Thymus (tissue), 11 donors: ENCODE measurements around the gene PER2. TPM values are rescaled to one million over a fixed set of nuclear protein-coding genes. Genes with fewer than 3 reads are reported as not detected.

ENCODE experiments used
- DNase-seq, 9 donors: peaks; one replicate each; pipeline ENCODE4 v3.0.0-alpha.2; 2013; ENCODE audit warnings: low spot score in 9 of 9, low read depth in 6 of 9, missing footprints in 1 of 9
- H3K27ac ChIP-seq, 2 donors: one replicate each; pipeline ENCODE4 v1.5.1; 2013; ENCODE audit warnings: control low read depth in 1 of 2, low read depth in 1 of 2, low read length in 1 of 2, mild to moderate bottlenecking in 1 of 2, moderate library complexity in 1 of 2
- H3K27me3 ChIP-seq, 2 donors: one replicate each; pipeline ENCODE4 v1.5.1; 2013; ENCODE audit warnings: low read length in 1 of 2; ENCODE audit not compliant: control insufficient read depth in 2 of 2, insufficient read depth in 1 of 2
- H3K36me3 ChIP-seq, 2 donors: one replicate each; pipeline ENCODE4 v1.5.1; 2013; ENCODE audit warnings: low read length in 1 of 2, mild to moderate bottlenecking in 1 of 2, moderate library complexity in 1 of 2; ENCODE audit not compliant: control insufficient read depth in 2 of 2, insufficient read depth in 2 of 2
- H3K4me1 ChIP-seq, 2 donors: one replicate each; pipeline ENCODE4 v1.5.1; 2013; ENCODE audit warnings: low read length in 2 of 2; ENCODE audit not compliant: control insufficient read depth in 2 of 2, insufficient read depth in 2 of 2
- H3K4me3 ChIP-seq, 2 donors: one replicate each; pipeline ENCODE4 v1.5.1; 2013; ENCODE audit warnings: low read length in 2 of 2, control low read depth in 1 of 2, mild to moderate bottlenecking in 1 of 2
- H3K9me3 ChIP-seq, 2 donors: one replicate each; pipeline ENCODE4 v1.5.1; 2013; ENCODE audit warnings: low read length in 1 of 2, mild to moderate bottlenecking in 1 of 2; ENCODE audit not compliant: control insufficient read depth in 2 of 2, insufficient read depth in 1 of 2
- WGBS: extraction: QIAGEN DNeasy Blood & Tissue Kit; methylation state at CpG from one replicate; pipeline ENCODE4 v1.1.7; 2013; 5-methylcytosine and 5-hydroxymethylcytosine counted together
- polyA plus RNA-seq: library from polyadenylated mRNA; stranded (reverse); fragments of 200-250 nt; gene quantifications from one replicate; pipeline ENCODE4 v1.2.3, GENCODE V29; 2013
- total RNA-seq: library from RNA; stranded (reverse); fragments of 120-200 nt; gene quantifications from one replicate; pipeline ENCODE4 v1.2.4, GENCODE V29; 2013
- donor health status: healthy.

PER2 gene
- total and polyA plus RNA-seq, 2 donors, result 3.0 to 5.6 TPM

GRCh38 chr2:238267341-238267710 is 21.1 kb downstream of the PER2 start:
- DNase-seq, result no peak
- 100% methylated on average over 1 of the region's 1 CpG for whole genome bisulfite sequencing
- peaks cover 31 to 35% of the 10 kb centered on the region in 2 donors for H3K36me3 ChIP-seq
- no peak overlapping the region for H3K27ac ChIP-seq
- no peaks in the 10 kb centered on the region for H3K27me3 ChIP-seq
- peaks cover 0 to 6% of the 10 kb centered on the region in 2 donors for H3K4me1 ChIP-seq
- H3K9me3 ChIP-seq, result no peaks in the 10 kb centered on the region
- H3K4me3 ChIP-seq, result no peak overlapping the region

GRCh38 chr2:238265605-238266004 is 22.8 kb downstream of the PER2 start:
- no peak overlapping the region for H3K4me3 ChIP-seq
- H3K4me1 ChIP-seq, result peaks cover 0 to 6% of the 10 kb centered on the region in 2 donors
- DNase-seq, result no peak
- WGBS, result 96% methylated on average over 11 of the region's 11 CpGs
- no peaks in the 10 kb centered on the region for H3K9me3 ChIP-seq
- peaks cover 27 to 34% of the 10 kb centered on the region in 2 donors for H3K36me3 ChIP-seq
- H3K27ac ChIP-seq, result no peak overlapping the region
- no peaks in the 10 kb centered on the region for H3K27me3 ChIP-seq

GRCh38 chr2:238264072-238264460 is 24.3 kb downstream of the PER2 start:
- H3K36me3 ChIP-seq, result peaks cover 32 to 39% of the 10 kb centered on the region in 2 donors
- 96% methylated on average over 4 of the region's 4 CpGs for WGBS

GRCh38 chr2:238263204-238264071 is 25.0 kb downstream of the PER2 start:
- H3K4me3 ChIP-seq, result no peak overlapping the region
- H3K9me3 ChIP-seq, result no peaks in the 10 kb centered on the region
- H3K27me3 ChIP-seq, result no peaks in the 10 kb centered on the region
- DNase-seq, result peak; percentile 45 to 80 (median 61)
- WGBS, result 50% methylated on average over 13 of the region's 13 CpGs
- peaks cover 0 to 6% of the 10 kb centered on the region in 2 donors for H3K4me1 ChIP-seq
- peaks cover 31 to 36% of the 10 kb centered on the region in 2 donors for H3K36me3 ChIP-seq
- H3K27ac ChIP-seq, result no peak overlapping the region

More at GRCh38 chr2:238264072-238264460, 24.3 kb downstream of the PER2 start:
- Histone ChIP-seq H3K27me3 (no peaks in the 10 kb centered on the region), H3K4me1 (peaks cover 0 to 6% of the 10 kb centered on the region in 2 donors), H3K27ac (no peak overlapping the region), H3K9me3 (no peaks in the 10 kb centered on the region), H3K4me3 (no peak overlapping the region)
- DNase-seq, result no peak

GRCh38 chr2:238262496-238263122 is 25.8 kb downstream of the PER2 start:
- peaks cover 33 to 37% of the 10 kb centered on the region in 2 donors for H3K36me3 ChIP-seq
- no peaks in the 10 kb centered on the region for H3K27me3 ChIP-seq
- no peak for DNase-seq
- no peak overlapping the region for H3K27ac ChIP-seq
- 97% methylated on average over 12 of the region's 12 CpGs for WGBS
- no peaks in the 10 kb centered on the region for H3K9me3 ChIP-seq
- no peak overlapping the region for H3K4me3 ChIP-seq
- H3K4me1 ChIP-seq, result peaks cover 0 to 6% of the 10 kb centered on the region in 2 donors

- Histone ChIP-seq H3K9me3 (no peaks in the 10 kb centered on the region), H3K36me3 (peaks cover 27 to 40% of the 10 kb centered on the region in 2 donors), H3K4me3 (no peak overlapping the region), H3K4me1 (peaks cover 0 to under 1% of the 10 kb centered on the region in 2 donors), H3K27me3 (no peaks in the 10 kb centered on the region), H3K27ac (no peak overlapping the region)
- WGBS, result 98% methylated on average over 16 of the region's 16 CpGs
- DNase-seq, result no peak
Observed at GRCh38 chr2:238261718-238262375, 26.6 kb downstream of the PER2 start.

- H3K4me1 ChIP-seq, result no peaks in the 10 kb centered on the region
- no peaks in the 10 kb centered on the region for H3K9me3 ChIP-seq
- H3K4me3 ChIP-seq, result no peak overlapping the region
- no peak for DNase-seq
- peaks cover 30 to 42% of the 10 kb centered on the region in 2 donors for H3K36me3 ChIP-seq
- H3K27ac ChIP-seq, result no peak overlapping the region
- 95% methylated on average over 18 of the region's 18 CpGs for WGBS
- no peaks in the 10 kb centered on the region for H3K27me3 ChIP-seq
Observed at GRCh38 chr2:238260883-238261282, 27.5 kb downstream of the PER2 start.

GRCh38 chr2:238259061-238260020 is 29.1 kb downstream of the PER2 start:
- DNase-seq, result no peak

More at GRCh38 chr2:238259061-238260020, 29.1 kb downstream of the PER2 start:
- H3K4me3 ChIP-seq, result no peak overlapping the region
- H3K36me3 ChIP-seq, result peaks cover 39 to 54% of the 10 kb centered on the region in 2 donors
- 94% methylated on average over 21 of the region's 21 CpGs for WGBS
- H3K27me3 ChIP-seq, result no peaks in the 10 kb centered on the region
- H3K9me3 ChIP-seq, result no peaks in the 10 kb centered on the region
- no peak overlapping the region for H3K27ac ChIP-seq
- no peaks in the 10 kb centered on the region for H3K4me1 ChIP-seq
